OCI-LY3 (cell line): ENCODE data around the gene TGDS.

Source experiments
- EZH2phosphoT487 ChIP-seq: fragments of 200-600 bp; shearing (Covaris generic); IDR thresholded peaks from 2 replicates; pipeline ENCODE4 v1.6.1; 2018; ENCODE audit warnings: antibody characterized with exemption, mixed run types, low read depth
- TF ChIP-seq, protein P1 (sequence below): fragments of 200-600, 300-600 bp; sonication (generic); IDR thresholded peaks from 2 replicates; pipeline ENCODE4 v1.5.1; 2014; ENCODE audit warnings: antibody characterized with exemption, low read length, low read depth

- TF ChIP-seq, protein P1, sequence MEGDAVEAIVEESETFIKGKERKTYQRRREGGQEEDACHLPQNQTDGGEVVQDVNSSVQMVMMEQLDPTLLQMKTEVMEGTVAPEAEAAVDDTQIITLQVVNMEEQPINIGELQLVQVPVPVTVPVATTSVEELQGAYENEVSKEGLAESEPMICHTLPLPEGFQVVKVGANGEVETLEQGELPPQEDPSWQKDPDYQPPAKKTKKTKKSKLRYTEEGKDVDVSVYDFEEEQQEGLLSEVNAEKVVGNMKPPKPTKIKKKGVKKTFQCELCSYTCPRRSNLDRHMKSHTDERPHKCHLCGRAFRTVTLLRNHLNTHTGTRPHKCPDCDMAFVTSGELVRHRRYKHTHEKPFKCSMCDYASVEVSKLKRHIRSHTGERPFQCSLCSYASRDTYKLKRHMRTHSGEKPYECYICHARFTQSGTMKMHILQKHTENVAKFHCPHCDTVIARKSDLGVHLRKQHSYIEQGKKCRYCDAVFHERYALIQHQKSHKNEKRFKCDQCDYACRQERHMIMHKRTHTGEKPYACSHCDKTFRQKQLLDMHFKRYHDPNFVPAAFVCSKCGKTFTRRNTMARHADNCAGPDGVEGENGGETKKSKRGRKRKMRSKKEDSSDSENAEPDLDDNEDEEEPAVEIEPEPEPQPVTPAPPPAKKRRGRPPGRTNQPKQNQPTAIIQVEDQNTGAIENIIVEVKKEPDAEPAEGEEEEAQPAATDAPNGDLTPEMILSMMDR, result no peak
- TF ChIP-seq EZH2phosphoT487, result no peak
These were observed 41.1 kb upstream of the TGDS start for GRCh38 chr13:94636942-94637578.
